Common myeloid progenitor, CD34-positive (primary cell): Measurements from ENCODE around the gene RBPJL.

ENCODE experiments used
- CTCF ChIA-PET: fragments of 350-600 bp; sonication (Branson Sonifier 250); formaldehyde crosslinking; loops from one replicate; lab custom pipeline; 2021; ENCODE audit warnings: antibody characterized with exemption; lab: Charles Lee
- POLR2A ChIA-PET: fragments of 350-600 bp; sonication (Branson Sonifier 250); formaldehyde crosslinking; loops from one replicate; lab custom pipeline; 2021; ENCODE audit warnings: antibody characterized with exemption; lab: Charles Lee
- DNase-seq, 3 donors: peaks; one replicate each; pipeline versions ENCODE4 v3.0.0 to v3.0.0-alpha.2; 2013
- H3K27ac ChIP-seq, 2 experiments: 1 replicate in 1 of 2; 2 replicates in 1 of 2; pipeline ENCODE4 v1.7.0; 2013; ENCODE audit warnings: inconsistent platforms in 2 of 2, low read length in 2 of 2, mild to moderate bottlenecking in 2 of 2, low read depth in 1 of 2, moderate library complexity in 1 of 2; ENCODE audit not compliant: severe bottlenecking in 2 of 2, insufficient read depth in 1 of 2, poor library complexity in 1 of 2
- H3K27me3 ChIP-seq, 5 experiments: replicated peaks in 2 of 5; 1 replicate in 3 of 5; 2 replicates in 2 of 5; pipeline versions ENCODE4 v1.6.1 to v1.7.0; 2013; ENCODE audit warnings: low read length in 4 of 5, mild to moderate bottlenecking in 2 of 5, moderate library complexity in 2 of 5, inconsistent platforms in 1 of 5; ENCODE audit not compliant: insufficient read depth in 5 of 5, control insufficient read depth in 4 of 5
- H3K36me3 ChIP-seq, 4 experiments: 1 replicate in 2 of 4; 2 replicates in 2 of 4; pipeline versions ENCODE4 v1.6.1 to v1.7.0; 2013; ENCODE audit warnings: low read length in 3 of 4, control low read depth in 1 of 4, mild to moderate bottlenecking in 1 of 4; ENCODE audit not compliant: control insufficient read depth in 4 of 4, insufficient read depth in 4 of 4
- H3K4me1 ChIP-seq, 4 experiments: 1 replicate in 3 of 4; 2 replicates in 1 of 4; pipeline versions ENCODE4 v1.6.1 to v1.7.1; 2013; ENCODE audit warnings: low read length in 3 of 4, mild to moderate bottlenecking in 3 of 4, control low read depth in 1 of 4, inconsistent platforms in 1 of 4, moderate library complexity in 1 of 4; ENCODE audit not compliant: control insufficient read depth in 4 of 4, insufficient read depth in 4 of 4; ENCODE audit errors: control extremely low read depth in 1 of 4
- H3K4me3 ChIP-seq, 7 experiments: 1 replicate in 4 of 7; 2 replicates in 3 of 7; pipeline versions ENCODE4 v1.5.1 to v1.7.0; 2013; ENCODE audit warnings: mild to moderate bottlenecking in 7 of 7, low read length in 6 of 7, moderate library complexity in 6 of 7, inconsistent platforms in 2 of 7, low read depth in 2 of 7, control low read depth in 1 of 7; ENCODE audit not compliant: insufficient read depth in 4 of 7, control insufficient read depth in 1 of 7; ENCODE audit errors: extremely low read depth in 1 of 7
- H3K9me3 ChIP-seq, 5 experiments: 1 replicate in 4 of 5; 2 replicates in 1 of 5; pipeline versions ENCODE4 v1.6.1 to v1.7.1; 2013; ENCODE audit warnings: low read length in 4 of 5, mild to moderate bottlenecking in 2 of 5, inconsistent platforms in 1 of 5, low read depth in 1 of 5, moderate library complexity in 1 of 5; ENCODE audit not compliant: control insufficient read depth in 4 of 5, insufficient read depth in 2 of 5; ENCODE audit errors: control extremely low read depth in 1 of 5
- WGBS: methylation state at CpG from one replicate; pipeline ENCODE4 v1.1.5; 2013; ENCODE audit not compliant: insufficient coverage; 5-methylcytosine and 5-hydroxymethylcytosine counted together

Gene RBPJL

DNA sequence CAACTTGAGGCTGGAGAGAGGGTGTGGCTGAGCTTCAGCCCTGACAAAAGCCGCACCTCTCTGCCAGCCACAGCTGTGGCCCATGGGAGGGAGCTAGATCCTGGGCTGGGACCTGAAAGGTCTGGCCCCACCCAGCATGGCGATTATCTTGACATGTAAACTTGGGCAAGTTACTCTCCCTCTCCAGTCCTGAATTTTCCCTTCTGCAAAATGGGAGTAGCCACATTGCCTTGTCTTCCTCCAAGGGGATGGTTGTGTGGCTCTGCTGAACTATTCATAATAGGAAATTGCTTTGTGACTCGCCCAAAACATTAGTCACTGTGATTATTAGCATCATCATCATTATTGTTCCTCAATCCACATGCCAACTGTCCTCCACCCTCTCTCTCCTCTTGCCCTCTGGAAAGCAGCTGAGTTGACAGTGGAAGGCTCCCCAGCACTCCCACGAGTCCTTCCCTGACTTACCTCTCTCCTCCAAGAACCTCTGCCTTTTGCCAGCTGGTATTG, 23.0 kb upstream of the RBPJL start:
- no peaks in the 10 kb centered on the region for H3K36me3 ChIP-seq
- DNase-seq: no peak
- CTCF ChIA-PET: interaction anchor here (2.0 to 2.2 kb wide), 2 partner anchors 9 to 11 kb away, joined by 7 to 8 read pairs; no protein-coding TSS in a partner anchor

DNA sequence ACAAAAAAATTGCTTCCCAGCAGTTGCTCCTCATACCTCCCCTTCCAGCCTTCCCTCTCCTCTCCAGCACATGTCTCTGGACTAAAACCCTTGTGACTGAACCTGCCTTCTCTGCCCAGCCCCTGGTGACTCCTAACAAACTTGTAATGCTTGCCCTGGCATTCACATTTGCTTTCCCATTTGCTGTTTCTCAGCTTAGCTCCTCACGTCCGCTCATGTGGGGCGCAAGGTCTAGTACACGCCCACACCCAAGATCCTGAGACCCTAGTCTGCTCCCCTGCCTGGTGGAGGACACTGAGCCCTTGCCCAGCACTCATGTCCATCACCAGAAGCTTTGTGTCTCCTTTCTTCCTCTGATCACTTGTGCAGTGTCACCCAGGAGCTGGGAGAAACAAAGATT, 18.3 kb upstream of the RBPJL start:
- Histone ChIP-seq H3K36me3 (no peaks in the 10 kb centered on the region), H3K4me3 (no peak overlapping the region), H3K27ac (no peak overlapping the region), H3K9me3 (no peaks in the 10 kb centered on the region), H3K4me1 (peaks cover 0 to 6% (median 5%) of the 10 kb centered on the region in 4 experiments), H3K27me3 (peaks cover 2 to 26% (median 17%) of the 10 kb centered on the region in 5 experiments)
- CTCF ChIA-PET: interaction anchor here (1.6 to 1.8 kb wide), 2 partner anchors 150 to 239 kb away, joined by 3 read pairs; no protein-coding TSS in a partner anchor
- 100% methylated on average over 4 of the region's 4 CpGs for WGBS
- no peak for DNase-seq
- POLR2A ChIA-PET: interaction anchor here (0.6 kb wide), 1 partner anchor 45 kb away, joined by 3 read pairs; no protein-coding TSS in a partner anchor

More for the DNA sequence above, 23.0 kb upstream of the RBPJL start:
- Histone ChIP-seq H3K27ac (no peak overlapping the region), H3K4me1 (no peaks in the 10 kb centered on the region), H3K9me3 (no peaks in the 10 kb centered on the region), H3K27me3 (peaks cover 0 to 5% (median 0%) of the 10 kb centered on the region in 5 experiments), H3K4me3 (no peak overlapping the region)
- WGBS: 96% methylated on average over 4 of the region's 4 CpGs
- POLR2A ChIA-PET: no interaction called here

DNA sequence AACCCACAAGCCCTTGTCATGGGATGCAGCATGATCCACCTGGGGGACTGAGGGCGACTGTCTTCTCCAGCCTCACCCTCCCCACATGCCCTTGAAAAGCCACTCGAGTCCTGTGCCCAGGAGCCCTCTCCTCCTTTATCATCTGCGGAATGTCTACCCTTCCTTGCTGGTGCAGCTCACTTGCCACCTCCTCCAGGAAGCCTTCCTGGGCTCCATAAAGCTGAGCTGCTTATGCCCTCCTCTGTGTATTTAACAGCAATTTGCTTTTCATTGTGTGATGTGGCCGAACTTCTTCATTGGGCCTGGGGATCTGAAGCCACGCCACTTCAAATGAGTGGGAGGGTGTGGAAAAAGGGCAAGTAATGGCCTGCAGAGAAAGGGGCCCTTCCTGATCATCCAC, 17.8 kb upstream of the RBPJL start:
- POLR2A ChIA-PET: interaction anchor here (0.6 kb wide), 1 partner anchor 46 kb away, joined by 3 read pairs; no protein-coding TSS in a partner anchor
- DNase-seq: no peak
- CTCF ChIA-PET: interaction anchor here (1.6 kb wide), 1 partner anchor 150 kb away, joined by 3 read pairs; no protein-coding TSS in a partner anchor
- Histone ChIP-seq H3K4me1 (peaks cover 0 to 9% (median 8%) of the 10 kb centered on the region in 4 experiments), H3K9me3 (no peaks in the 10 kb centered on the region), H3K4me3 (no peak overlapping the region), H3K27me3 (peaks cover 2 to 30% (median 19%) of the 10 kb centered on the region in 5 experiments), H3K36me3 (no peaks in the 10 kb centered on the region), H3K27ac (no peak overlapping the region)
- WGBS: 100% methylated on average over 5 of the region's 5 CpGs

DNA sequence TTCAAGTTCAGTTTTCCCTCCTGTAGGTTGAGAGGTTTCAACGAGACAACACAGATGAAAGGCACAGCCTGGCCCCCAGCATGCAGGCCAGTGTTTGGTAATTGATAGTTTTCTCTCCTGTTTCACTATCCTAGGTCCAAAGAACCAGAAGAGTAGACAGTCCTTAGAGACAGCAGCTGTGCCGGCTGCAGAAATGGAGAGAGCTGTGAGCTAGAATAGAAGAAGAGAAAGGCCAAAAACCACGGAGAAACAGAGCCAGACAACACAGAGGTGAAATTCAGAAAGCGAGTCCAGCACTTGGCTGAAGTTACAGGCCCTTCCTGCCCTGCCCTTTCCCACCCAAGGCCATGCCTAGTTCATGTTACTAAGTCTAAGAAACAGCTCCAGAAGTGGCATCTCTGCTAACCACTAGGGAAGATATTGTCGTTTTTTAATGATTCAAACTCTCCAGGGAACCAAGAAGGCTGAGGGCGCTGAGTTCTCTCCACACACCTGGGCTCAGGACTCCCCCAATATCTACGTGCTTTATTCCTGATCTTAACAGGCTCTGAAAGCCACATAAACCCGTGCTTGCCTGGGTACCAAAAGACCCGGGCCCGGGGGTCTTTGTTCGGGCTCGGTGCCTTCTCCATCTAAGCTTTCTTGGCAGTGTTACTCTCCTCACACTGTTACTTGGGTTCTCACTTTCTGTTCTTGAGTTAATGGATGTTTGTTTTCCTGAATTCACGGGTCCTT, 16.5 kb upstream of the RBPJL start:
- peaks cover 3 to 38% (median 19%) of the 10 kb centered on the region in 5 experiments for H3K27me3 ChIP-seq
- POLR2A ChIA-PET: no interaction called here
- no peak overlapping the region for H3K27ac ChIP-seq
- H3K4me1 ChIP-seq: peaks cover 0 to 9% (median 8%) of the 10 kb centered on the region in 4 experiments
- WGBS: 97% methylated on average over 8 of the region's 13 CpGs
- peaks cover 0 to 6% (median 4%) of the 10 kb centered on the region in 5 experiments for H3K9me3 ChIP-seq
- no peak for DNase-seq
- CTCF ChIA-PET: interaction anchor here (0.6 to 6.6 kb wide), 20 partner anchors 9 to 542 kb away, joined by 3 to 60 read pairs (median 4); partner anchors contain the start of gene KCNS1
- no peaks in the 10 kb centered on the region for H3K36me3 ChIP-seq
- no peak overlapping the region for H3K4me3 ChIP-seq

DNA sequence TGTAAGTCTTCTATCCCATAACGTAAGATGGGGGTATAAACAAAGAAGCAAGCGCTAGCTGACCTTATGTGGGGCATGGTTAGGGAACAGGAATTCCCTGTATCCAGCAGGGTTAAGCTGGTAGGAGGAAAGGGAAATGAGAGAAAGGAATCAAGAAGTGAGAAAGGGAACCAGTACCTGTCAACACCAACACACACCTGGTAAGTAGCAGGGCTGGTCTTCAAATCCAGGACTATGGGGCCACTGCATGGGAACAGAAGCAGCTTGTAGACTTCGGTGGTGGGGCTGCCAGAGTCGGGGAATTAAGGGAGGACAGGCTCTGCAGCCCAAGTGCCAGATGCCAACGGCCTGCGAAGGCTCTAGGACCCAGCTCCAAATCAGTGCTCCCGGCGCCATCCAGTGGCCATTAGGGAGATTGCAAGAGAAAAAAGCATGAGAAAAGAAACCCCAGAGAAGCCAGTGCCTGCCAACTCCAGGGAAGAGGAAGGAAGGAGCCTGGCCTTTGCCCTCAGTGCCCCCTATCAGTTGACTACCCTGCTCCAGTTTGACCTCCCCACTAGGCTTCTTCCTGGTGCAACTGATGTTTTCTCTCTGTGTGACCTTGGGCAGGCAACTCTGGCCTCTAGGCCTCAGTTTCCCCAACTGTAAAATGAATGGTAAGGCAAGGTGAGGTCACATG, 15.8 kb upstream of the RBPJL start:
- Histone ChIP-seq H3K4me1 (peaks cover 0 to 9% (median 8%) of the 10 kb centered on the region in 4 experiments), H3K27ac (no peak overlapping the region), H3K27me3 (peaks cover 3 to 39% (median 19%) of the 10 kb centered on the region in 5 experiments), H3K9me3 (peaks cover 0 to 6% (median 4%) of the 10 kb centered on the region in 5 experiments), H3K36me3 (no peaks in the 10 kb centered on the region), H3K4me3 (no peak overlapping the region)
- peak; percentile 76 to 85 (median 78) for DNase-seq
- POLR2A ChIA-PET: no interaction called here
- CTCF ChIA-PET: interaction anchor here (0.8 to 6.6 kb wide), 24 partner anchors 8 to 543 kb away, joined by 3 to 60 read pairs (median 4); partner anchors contain the start of gene KCNS1
- 25% methylated on average over 8 of the region's 8 CpGs for WGBS

DNA sequence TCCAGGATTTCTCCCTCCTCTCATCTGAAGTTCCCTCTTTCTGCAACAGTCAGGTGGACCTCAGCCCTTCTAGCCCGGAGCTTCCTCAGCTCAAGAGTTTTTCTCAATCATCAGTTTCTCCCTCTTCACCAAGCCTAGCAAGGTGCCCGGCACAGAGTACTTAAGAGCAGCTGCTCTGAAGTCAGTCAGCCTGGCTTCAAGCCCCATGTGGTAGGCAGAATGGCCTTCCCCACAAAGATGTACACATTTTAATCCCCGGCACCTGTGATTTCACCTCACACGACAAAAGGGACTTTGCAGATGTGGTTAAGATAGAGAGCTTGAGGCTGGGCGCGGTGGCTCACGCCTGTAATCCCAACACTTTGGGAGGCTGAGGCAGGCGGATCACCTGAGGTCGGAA, 15.1 kb upstream of the RBPJL start:
- Histone ChIP-seq H3K27me3 (peaks cover 3 to 39% (median 19%) of the 10 kb centered on the region in 5 experiments), H3K36me3 (no peaks in the 10 kb centered on the region), H3K27ac (no peak overlapping the region), H3K9me3 (peaks cover 0 to 6% (median 4%) of the 10 kb centered on the region in 5 experiments), H3K4me3 (no peak overlapping the region), H3K4me1 (peaks cover 0 to 9% (median 8%) of the 10 kb centered on the region in 4 experiments)
- POLR2A ChIA-PET: no interaction called here
- CTCF ChIA-PET: interaction anchor here (0.9 to 6.6 kb wide), 20 partner anchors 11 to 543 kb away, joined by 3 to 60 read pairs (median 4); partner anchors contain the start of genes KCNS1 and SLPI
- 98% methylated on average over 8 of the region's 9 CpGs for WGBS
- DNase-seq: no peak
